ENCODE results near the gene SGMS2. TPM values are rescaled to one million over a fixed set of nuclear protein-coding genes. Genes with fewer than 3 reads are reported as not detected.

SGMS2 gene
- total RNA-seq, 1 experiment from 2014 or later, result 0.72 TPM

DNA sequence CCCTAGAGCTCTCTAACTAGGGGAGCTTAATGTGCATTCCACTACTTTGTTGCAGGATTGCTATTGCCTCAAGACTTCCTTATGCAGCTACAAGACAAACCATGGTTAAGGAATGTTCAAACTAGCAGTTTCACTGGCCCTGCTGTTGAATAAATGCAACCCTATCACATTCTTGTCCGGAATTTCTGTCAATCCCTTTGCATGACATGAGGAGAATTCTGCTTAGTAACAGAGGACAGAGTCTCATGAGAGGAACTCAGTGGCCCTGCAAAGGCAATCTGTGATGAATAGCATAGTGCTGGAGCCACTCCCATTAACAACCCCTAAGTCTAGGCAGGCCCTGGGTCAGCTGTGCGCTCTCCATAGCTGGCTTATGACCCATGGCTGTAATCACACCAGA lies 30.7 kb upstream of the SGMS2 start:
- peaks cover 3% of the 10 kb centered on the region; the same call in 1 of the 2 replicates for H3K27me3 Mint-ChIP-seq (ENCODE audit: low read depth)
- DNase-seq (ENCODE audit: low spot score), result no peak

More for the DNA sequence above, 30.7 kb upstream of the SGMS2 start:
- Mint-ChIP-seq H3K4me1 (peaks cover 11% of the 10 kb centered on the region), H3K4me3 (no peak overlapping the region), H3K27ac (no peak overlapping the region), H3K9me3 (peaks cover 3% of the 10 kb centered on the region; the same call in 1 of the 2 replicates), H3K36me3 (no peaks in the 10 kb centered on the region)
- peak; percentile 30; the same call in 1 of the 2 replicates for ATAC-seq
- CTCF ChIA-PET, result no interaction called here
- POLR2A ChIA-PET, result no interaction called here
- TF ChIP-seq TCF7 (CRISPR knock-in tag; IDR thresholded peaks at IDR 0.05; ENCODE audit: low read depth) (no peak), TEAD4 (CRISPR knock-in tag; IDR thresholded peaks at IDR 0.05) (no peak), ATF1 (CRISPR knock-in tag; IDR thresholded peaks at IDR 0.05) (no peak), ZNF121 (CRISPR knock-in tag; IDR thresholded peaks at IDR 0.05) (no peak), ZNF423 (CRISPR knock-in tag; IDR thresholded peaks at IDR 0.05) (no peak), CBFB (CRISPR knock-in tag; IDR thresholded peaks at IDR 0.05; ENCODE audit: low read depth) (no peak), FOXP1 (CRISPR knock-in tag; IDR thresholded peaks at IDR 0.05; ENCODE audit: borderline replicate concordance) (no peak), EMX1 (CRISPR knock-in tag; IDR thresholded peaks at IDR 0.05) (no peak), ZNF671 (CRISPR knock-in tag; IDR thresholded peaks at IDR 0.05) (no peak), JUN (CRISPR knock-in tag; IDR thresholded peaks at IDR 0.05) (no peak), SP1 (CRISPR knock-in tag; conservative IDR thresholded peaks at IDR 0.05) (no peak)
- TF ChIP-seq, protein P1, sequence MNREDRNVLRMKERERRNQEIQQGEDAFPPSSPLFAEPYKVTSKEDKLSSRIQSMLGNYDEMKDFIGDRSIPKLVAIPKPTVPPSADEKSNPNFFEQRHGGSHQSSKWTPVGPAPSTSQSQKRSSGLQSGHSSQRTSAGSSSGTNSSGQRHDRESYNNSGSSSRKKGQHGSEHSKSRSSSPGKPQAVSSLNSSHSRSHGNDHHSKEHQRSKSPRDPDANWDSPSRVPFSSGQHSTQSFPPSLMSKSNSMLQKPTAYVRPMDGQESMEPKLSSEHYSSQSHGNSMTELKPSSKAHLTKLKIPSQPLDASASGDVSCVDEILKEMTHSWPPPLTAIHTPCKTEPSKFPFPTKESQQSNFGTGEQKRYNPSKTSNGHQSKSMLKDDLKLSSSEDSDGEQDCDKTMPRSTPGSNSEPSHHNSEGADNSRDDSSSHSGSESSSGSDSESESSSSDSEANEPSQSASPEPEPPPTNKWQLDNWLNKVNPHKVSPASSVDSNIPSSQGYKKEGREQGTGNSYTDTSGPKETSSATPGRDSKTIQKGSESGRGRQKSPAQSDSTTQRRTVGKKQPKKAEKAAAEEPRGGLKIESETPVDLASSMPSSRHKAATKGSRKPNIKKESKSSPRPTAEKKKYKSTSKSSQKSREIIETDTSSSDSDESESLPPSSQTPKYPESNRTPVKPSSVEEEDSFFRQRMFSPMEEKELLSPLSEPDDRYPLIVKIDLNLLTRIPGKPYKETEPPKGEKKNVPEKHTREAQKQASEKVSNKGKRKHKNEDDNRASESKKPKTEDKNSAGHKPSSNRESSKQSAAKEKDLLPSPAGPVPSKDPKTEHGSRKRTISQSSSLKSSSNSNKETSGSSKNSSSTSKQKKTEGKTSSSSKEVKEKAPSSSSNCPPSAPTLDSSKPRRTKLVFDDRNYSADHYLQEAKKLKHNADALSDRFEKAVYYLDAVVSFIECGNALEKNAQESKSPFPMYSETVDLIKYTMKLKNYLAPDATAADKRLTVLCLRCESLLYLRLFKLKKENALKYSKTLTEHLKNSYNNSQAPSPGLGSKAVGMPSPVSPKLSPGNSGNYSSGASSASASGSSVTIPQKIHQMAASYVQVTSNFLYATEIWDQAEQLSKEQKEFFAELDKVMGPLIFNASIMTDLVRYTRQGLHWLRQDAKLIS (CRISPR knock-in tag; IDR thresholded peaks at IDR 0.05; ENCODE audit: borderline replicate concordance), result no peak
- TF ChIP-seq, protein P2, sequence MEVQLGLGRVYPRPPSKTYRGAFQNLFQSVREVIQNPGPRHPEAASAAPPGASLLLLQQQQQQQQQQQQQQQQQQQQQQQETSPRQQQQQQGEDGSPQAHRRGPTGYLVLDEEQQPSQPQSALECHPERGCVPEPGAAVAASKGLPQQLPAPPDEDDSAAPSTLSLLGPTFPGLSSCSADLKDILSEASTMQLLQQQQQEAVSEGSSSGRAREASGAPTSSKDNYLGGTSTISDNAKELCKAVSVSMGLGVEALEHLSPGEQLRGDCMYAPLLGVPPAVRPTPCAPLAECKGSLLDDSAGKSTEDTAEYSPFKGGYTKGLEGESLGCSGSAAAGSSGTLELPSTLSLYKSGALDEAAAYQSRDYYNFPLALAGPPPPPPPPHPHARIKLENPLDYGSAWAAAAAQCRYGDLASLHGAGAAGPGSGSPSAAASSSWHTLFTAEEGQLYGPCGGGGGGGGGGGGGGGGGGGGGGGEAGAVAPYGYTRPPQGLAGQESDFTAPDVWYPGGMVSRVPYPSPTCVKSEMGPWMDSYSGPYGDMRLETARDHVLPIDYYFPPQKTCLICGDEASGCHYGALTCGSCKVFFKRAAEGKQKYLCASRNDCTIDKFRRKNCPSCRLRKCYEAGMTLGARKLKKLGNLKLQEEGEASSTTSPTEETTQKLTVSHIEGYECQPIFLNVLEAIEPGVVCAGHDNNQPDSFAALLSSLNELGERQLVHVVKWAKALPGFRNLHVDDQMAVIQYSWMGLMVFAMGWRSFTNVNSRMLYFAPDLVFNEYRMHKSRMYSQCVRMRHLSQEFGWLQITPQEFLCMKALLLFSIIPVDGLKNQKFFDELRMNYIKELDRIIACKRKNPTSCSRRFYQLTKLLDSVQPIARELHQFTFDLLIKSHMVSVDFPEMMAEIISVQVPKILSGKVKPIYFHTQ (CRISPR knock-in tag; IDR thresholded peaks at IDR 0.05), result no peak
- TF ChIP-seq, protein P3, sequence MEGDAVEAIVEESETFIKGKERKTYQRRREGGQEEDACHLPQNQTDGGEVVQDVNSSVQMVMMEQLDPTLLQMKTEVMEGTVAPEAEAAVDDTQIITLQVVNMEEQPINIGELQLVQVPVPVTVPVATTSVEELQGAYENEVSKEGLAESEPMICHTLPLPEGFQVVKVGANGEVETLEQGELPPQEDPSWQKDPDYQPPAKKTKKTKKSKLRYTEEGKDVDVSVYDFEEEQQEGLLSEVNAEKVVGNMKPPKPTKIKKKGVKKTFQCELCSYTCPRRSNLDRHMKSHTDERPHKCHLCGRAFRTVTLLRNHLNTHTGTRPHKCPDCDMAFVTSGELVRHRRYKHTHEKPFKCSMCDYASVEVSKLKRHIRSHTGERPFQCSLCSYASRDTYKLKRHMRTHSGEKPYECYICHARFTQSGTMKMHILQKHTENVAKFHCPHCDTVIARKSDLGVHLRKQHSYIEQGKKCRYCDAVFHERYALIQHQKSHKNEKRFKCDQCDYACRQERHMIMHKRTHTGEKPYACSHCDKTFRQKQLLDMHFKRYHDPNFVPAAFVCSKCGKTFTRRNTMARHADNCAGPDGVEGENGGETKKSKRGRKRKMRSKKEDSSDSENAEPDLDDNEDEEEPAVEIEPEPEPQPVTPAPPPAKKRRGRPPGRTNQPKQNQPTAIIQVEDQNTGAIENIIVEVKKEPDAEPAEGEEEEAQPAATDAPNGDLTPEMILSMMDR (IDR thresholded peaks at IDR 0.05), result no peak
- TF ChIP-seq, protein P4, sequence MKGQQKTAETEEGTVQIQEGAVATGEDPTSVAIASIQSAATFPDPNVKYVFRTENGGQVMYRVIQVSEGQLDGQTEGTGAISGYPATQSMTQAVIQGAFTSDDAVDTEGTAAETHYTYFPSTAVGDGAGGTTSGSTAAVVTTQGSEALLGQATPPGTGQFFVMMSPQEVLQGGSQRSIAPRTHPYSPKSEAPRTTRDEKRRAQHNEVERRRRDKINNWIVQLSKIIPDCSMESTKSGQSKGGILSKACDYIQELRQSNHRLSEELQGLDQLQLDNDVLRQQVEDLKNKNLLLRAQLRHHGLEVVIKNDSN (CRISPR knock-in tag; IDR thresholded peaks at IDR 0.05), result no peak
- TF ChIP-seq, protein P5, sequence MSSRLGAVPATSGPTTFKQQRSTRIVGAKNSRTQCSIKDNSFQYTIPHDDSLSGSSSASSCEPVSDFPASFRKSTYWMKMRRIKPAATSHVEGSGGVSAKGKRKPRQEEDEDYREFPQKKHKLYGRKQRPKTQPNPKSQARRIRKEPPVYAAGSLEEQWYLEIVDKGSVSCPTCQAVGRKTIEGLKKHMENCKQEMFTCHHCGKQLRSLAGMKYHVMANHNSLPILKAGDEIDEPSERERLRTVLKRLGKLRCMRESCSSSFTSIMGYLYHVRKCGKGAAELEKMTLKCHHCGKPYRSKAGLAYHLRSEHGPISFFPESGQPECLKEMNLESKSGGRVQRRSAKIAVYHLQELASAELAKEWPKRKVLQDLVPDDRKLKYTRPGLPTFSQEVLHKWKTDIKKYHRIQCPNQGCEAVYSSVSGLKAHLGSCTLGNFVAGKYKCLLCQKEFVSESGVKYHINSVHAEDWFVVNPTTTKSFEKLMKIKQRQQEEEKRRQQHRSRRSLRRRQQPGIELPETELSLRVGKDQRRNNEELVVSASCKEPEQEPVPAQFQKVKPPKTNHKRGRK (CRISPR knock-in tag; IDR thresholded peaks at IDR 0.05; ENCODE audit: borderline replicate concordance), result no peak
- TF ChIP-seq, protein P6, sequence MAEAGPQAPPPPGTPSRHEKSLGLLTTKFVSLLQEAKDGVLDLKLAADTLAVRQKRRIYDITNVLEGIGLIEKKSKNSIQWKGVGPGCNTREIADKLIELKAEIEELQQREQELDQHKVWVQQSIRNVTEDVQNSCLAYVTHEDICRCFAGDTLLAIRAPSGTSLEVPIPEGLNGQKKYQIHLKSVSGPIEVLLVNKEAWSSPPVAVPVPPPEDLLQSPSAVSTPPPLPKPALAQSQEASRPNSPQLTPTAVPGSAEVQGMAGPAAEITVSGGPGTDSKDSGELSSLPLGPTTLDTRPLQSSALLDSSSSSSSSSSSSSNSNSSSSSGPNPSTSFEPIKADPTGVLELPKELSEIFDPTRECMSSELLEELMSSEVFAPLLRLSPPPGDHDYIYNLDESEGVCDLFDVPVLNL (CRISPR knock-in tag; IDR thresholded peaks at IDR 0.05; ENCODE audit: borderline replicate concordance, low read depth), result no peak
- TF ChIP-seq, protein P7, sequence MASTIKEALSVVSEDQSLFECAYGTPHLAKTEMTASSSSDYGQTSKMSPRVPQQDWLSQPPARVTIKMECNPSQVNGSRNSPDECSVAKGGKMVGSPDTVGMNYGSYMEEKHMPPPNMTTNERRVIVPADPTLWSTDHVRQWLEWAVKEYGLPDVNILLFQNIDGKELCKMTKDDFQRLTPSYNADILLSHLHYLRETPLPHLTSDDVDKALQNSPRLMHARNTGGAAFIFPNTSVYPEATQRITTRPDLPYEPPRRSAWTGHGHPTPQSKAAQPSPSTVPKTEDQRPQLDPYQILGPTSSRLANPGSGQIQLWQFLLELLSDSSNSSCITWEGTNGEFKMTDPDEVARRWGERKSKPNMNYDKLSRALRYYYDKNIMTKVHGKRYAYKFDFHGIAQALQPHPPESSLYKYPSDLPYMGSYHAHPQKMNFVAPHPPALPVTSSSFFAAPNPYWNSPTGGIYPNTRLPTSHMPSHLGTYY (CRISPR knock-in tag; IDR thresholded peaks at IDR 0.05), result no peak
- TF ChIP-seq, protein P8, sequence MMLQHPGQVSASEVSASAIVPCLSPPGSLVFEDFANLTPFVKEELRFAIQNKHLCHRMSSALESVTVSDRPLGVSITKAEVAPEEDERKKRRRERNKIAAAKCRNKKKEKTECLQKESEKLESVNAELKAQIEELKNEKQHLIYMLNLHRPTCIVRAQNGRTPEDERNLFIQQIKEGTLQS (CRISPR knock-in tag; conservative IDR thresholded peaks at IDR 0.05), result no peak
